Uterus (tissue), 4 donors: Measurements from ENCODE around the gene HOXD4. TPM values are rescaled to one million over a fixed set of nuclear protein-coding genes. Genes with fewer than 3 reads are reported as not detected.
A peak's percentile ranks its signal among the peaks of the same experiment; 100 is the strongest.

ENCODE experiments used
- DNase-seq, 2 donors: peaks; one replicate each; pipeline ENCODE4 v3.0.0-alpha.2; 2019 to 2020
- H3K27ac ChIP-seq, 2 donors: fragments of 200-600 bp; sonication (generic); 1 replicate in 1 of 2; 2 replicates in 1 of 2; pipeline ENCODE4 v1.5.1; 2016 to 2018
- H3K27me3 ChIP-seq, 2 donors: fragments of 200-600 bp; sonication (generic); one replicate each; pipeline ENCODE4 v1.5.1; 2018 to 2019; ENCODE audit warnings: control low read depth in 1 of 2
- H3K36me3 ChIP-seq, 2 donors: fragments of 200-600 bp; sonication (generic); one replicate each; pipeline ENCODE4 v1.5.1; 2019; ENCODE audit warnings: control low read depth in 1 of 2
- H3K4me1 ChIP-seq, 2 donors: fragments of 200-600 bp; sonication (generic); one replicate each; pipeline ENCODE4 v1.5.1; 2018 to 2019; ENCODE audit warnings: control low read depth in 1 of 2
- H3K4me3 ChIP-seq, 2 donors: fragments of 200-600 bp; sonication (generic); 1 replicate in 1 of 2; 2 replicates in 1 of 2; pipeline ENCODE4 v1.5.1; 2018 to 2019; ENCODE audit warnings: mild to moderate bottlenecking in 1 of 2
- H3K9me3 ChIP-seq, 2 donors: fragments of 200-600 bp; sonication (generic); one replicate each; pipeline ENCODE4 v1.5.1; 2019; ENCODE audit warnings: control low read depth in 1 of 2
- POLR2A ChIP-seq, 2 donors: fragments of 450-650 bp; IDR thresholded peaks; one replicate each; pipeline ENCODE4 v1.6.1; 2016; ENCODE audit warnings: antibody characterized with exemption in 2 of 2, mild to moderate bottlenecking in 1 of 2, moderate library complexity in 1 of 2
- intact Hi-C: fragments of 100-400 bp; cut with DNase I; formaldehyde crosslinking; loops from one replicate; pipeline ENCODE4 v1.15.1; 2023; ENCODE audit warnings: low total_unique reads
- total RNA-seq, 4 donors: library from RNA; depleted of rRNA in 3 of 4; stranded (reverse); fragments of >200 nt in 3 of 4; gene quantifications; one replicate each; pipeline versions ENCODE4 v1.1.0 to v1.2.4, GENCODE V29; 2014 to 2023
- TF ChIP-seq, protein P1 (sequence below), 4 experiments: fragments of 200-600 bp in 2 of 4; fragments of 450-650 bp in 2 of 4; sonication (generic) in 2 of 4; IDR thresholded peaks; one replicate each; pipeline ENCODE4 v1.5.1; 2016 to 2019; ENCODE audit warnings: antibody characterized with exemption in 4 of 4, mild to moderate bottlenecking in 2 of 4, moderate library complexity in 1 of 4
- donor health status: DM: yes; HTN: yes; CAD: no.

HOXD4 gene
- total RNA-seq, 4 donors from 2014 or later, result 6.8 to 41.6 (median 13.0) TPM

GRCh38 chr2:176114120-176114929, 37.0 kb upstream of the HOXD4 start:
- Histone ChIP-seq H3K36me3 (no peaks in the 10 kb centered on the region), H3K4me3 (peak overlapping the region; percentile 43 to 51), H3K27me3 (no peaks in the 10 kb centered on the region), H3K4me1 (no peaks in the 10 kb centered on the region), H3K9me3 (no peaks in the 10 kb centered on the region), H3K27ac (peak overlapping the region; percentile 98 to 99)
- no peak for DNase-seq
- TF ChIP-seq POLR2A (IDR thresholded peaks at IDR 0.05), result no peak
- TF ChIP-seq, protein P1, sequence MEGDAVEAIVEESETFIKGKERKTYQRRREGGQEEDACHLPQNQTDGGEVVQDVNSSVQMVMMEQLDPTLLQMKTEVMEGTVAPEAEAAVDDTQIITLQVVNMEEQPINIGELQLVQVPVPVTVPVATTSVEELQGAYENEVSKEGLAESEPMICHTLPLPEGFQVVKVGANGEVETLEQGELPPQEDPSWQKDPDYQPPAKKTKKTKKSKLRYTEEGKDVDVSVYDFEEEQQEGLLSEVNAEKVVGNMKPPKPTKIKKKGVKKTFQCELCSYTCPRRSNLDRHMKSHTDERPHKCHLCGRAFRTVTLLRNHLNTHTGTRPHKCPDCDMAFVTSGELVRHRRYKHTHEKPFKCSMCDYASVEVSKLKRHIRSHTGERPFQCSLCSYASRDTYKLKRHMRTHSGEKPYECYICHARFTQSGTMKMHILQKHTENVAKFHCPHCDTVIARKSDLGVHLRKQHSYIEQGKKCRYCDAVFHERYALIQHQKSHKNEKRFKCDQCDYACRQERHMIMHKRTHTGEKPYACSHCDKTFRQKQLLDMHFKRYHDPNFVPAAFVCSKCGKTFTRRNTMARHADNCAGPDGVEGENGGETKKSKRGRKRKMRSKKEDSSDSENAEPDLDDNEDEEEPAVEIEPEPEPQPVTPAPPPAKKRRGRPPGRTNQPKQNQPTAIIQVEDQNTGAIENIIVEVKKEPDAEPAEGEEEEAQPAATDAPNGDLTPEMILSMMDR (IDR thresholded peaks at IDR 0.05), result no peak
- intact Hi-C loops, result no loop called here

DNA sequence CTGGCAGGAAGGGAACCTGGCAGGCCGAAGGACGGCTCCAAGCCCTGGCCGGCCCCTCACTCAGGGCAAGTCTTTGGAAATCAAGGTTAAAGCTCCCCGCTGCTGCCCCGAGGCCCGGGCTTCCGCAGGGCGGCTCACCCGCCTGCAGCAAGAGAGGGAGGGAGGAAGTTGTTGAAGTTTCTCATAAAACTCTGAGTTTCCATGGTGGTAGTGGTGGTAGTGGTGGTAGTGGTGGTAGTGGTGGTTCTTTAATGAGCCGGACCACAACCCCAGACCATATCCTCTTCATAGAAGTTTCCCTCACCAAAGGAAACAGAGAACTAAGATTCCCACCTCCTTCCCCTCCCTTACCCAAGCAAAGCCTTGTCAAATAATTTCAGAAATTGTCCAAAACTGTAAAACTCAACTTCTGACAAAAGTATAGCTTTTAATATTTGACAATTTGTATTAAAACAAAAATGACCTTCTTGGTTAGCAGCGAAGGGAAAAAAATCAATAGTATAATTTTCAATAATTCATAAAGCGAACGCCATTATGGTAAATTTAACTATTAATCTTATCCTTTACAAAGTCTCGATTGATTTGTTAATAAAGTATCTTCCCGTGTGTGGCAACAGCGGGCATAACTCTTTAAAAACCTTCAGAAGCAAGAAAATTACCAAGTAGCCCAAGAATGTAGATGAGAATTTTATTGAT, 36.3 kb upstream of the HOXD4 start:
- peak overlapping the region; percentile 98 to 99 for H3K27ac ChIP-seq
- peak overlapping the region; percentile 43 to 51 for H3K4me3 ChIP-seq
- H3K9me3 ChIP-seq, result no peaks in the 10 kb centered on the region
- no peaks in the 10 kb centered on the region for H3K36me3 ChIP-seq
- no peaks in the 10 kb centered on the region for H3K27me3 ChIP-seq
- no peak for TF ChIP-seq POLR2A (IDR thresholded peaks at IDR 0.05)
- TF ChIP-seq, protein P1 (IDR thresholded peaks at IDR 0.05), result no peak
- H3K4me1 ChIP-seq, result no peaks in the 10 kb centered on the region
- intact Hi-C loops, result no loop called here
- no peak for DNase-seq

GRCh38 chr2:176115883-176116813, 35.2 kb upstream of the HOXD4 start, which contains the start of gene HOXD10:
HOXD10 (plus strand) TSS chr2:176116778; CDS start chr2:176116834, 56 bp downstream.
- intact Hi-C loops, result no loop called here
- H3K4me3 ChIP-seq, result peak within 1 kb of the TSS; percentile 43 to 51
- DNase-seq, result peak; percentile 91 to 96
- no peaks in the 10 kb centered on the region for H3K36me3 ChIP-seq
- peak; percentile 93 to 98 for TF ChIP-seq POLR2A (IDR thresholded peaks at IDR 0.05)
- TF ChIP-seq, protein P1 (IDR thresholded peaks at IDR 0.05), result peak; percentile 65 to 76 (median 68)
- H3K4me1 ChIP-seq, result no peaks in the 10 kb centered on the region
- H3K27me3 ChIP-seq, result no peaks in the 10 kb centered on the region
- no peaks in the 10 kb centered on the region for H3K9me3 ChIP-seq
- peak within 1 kb of the TSS; percentile 98 to 99 for H3K27ac ChIP-seq

- Histone ChIP-seq H3K27me3 (no peaks in the 10 kb centered on the region), H3K4me3 (peak overlapping the region; percentile 43 to 51), H3K4me1 (no peaks in the 10 kb centered on the region), H3K36me3 (no peaks in the 10 kb centered on the region), H3K9me3 (no peaks in the 10 kb centered on the region), H3K27ac (peak overlapping the region; percentile 98 to 99)
- no peak for TF ChIP-seq POLR2A (IDR thresholded peaks at IDR 0.05)
- TF ChIP-seq, protein P1 (IDR thresholded peaks at IDR 0.05), result no peak
- intact Hi-C loops, result no loop called here
- no peak for DNase-seq
Measured at GRCh38 chr2:176117162-176117822, 34.1 kb upstream of the HOXD4 start.
